NCI-H2196 (cell line): Measurements from ENCODE around the gene MAD1L1.

ENCODE experiments used
- DNase-seq: peaks from one replicate; lab custom pipeline; 2025; ENCODE audit not compliant: unreplicated experiment; lab: John Stamatoyannopoulos, UW

The MAD1L1 gene

GRCh38 chr7:2141651-2142050, 91.1 kb downstream of the MAD1L1 start:
- DNase-seq, result no peak

GRCh38 chr7:2141021-2141410, 91.7 kb downstream of the MAD1L1 start:
- DNase-seq, result no peak

- DNase-seq, result no peak
These were observed 92.3 kb downstream of the MAD1L1 start for GRCh38 chr7:2140216-2141020.

- DNase-seq, result no peak
These were observed 93.6 kb downstream of the MAD1L1 start for GRCh38 chr7:2139004-2139699.

- DNase-seq, result no peak
These were observed 94.5 kb downstream of the MAD1L1 start for GRCh38 chr7:2138146-2138765.

GRCh38 chr7:2134740-2135139, 98.0 kb downstream of the MAD1L1 start:
- no peak for DNase-seq

GRCh38 chr7:2132243-2132642, 100.5 kb downstream of the MAD1L1 start:
- no peak for DNase-seq

- DNase-seq, result no peak
These were observed 100.9 kb downstream of the MAD1L1 start for GRCh38 chr7:2131800-2132199.

GRCh38 chr7:2131341-2131740, 101.4 kb downstream of the MAD1L1 start:
- DNase-seq, result no peak

GRCh38 chr7:2130096-2130375, 102.7 kb downstream of the MAD1L1 start:
- no peak for DNase-seq

GRCh38 chr7:2129323-2130095, 103.2 kb downstream of the MAD1L1 start:
- peak; percentile 32 for DNase-seq

- DNase-seq, result no peak
These were observed 104.0 kb downstream of the MAD1L1 start for GRCh38 chr7:2128601-2129322.

- no peak for DNase-seq
These were observed 106.1 kb downstream of the MAD1L1 start for GRCh38 chr7:2126621-2127020.

- no peak for DNase-seq
These were observed 106.8 kb downstream of the MAD1L1 start for GRCh38 chr7:2125931-2126330.

- peak; percentile 28 for DNase-seq
These were observed 108.0 kb downstream of the MAD1L1 start for GRCh38 chr7:2124604-2125345.

GRCh38 chr7:2123916-2124315, 108.8 kb downstream of the MAD1L1 start:
- DNase-seq, result no peak

GRCh38 chr7:2123360-2123759, 109.4 kb downstream of the MAD1L1 start:
- DNase-seq, result peak; percentile 67

GRCh38 chr7:2122651-2123050, 110.1 kb downstream of the MAD1L1 start:
- no peak for DNase-seq

- DNase-seq, result peak; percentile 28
These were observed 111.6 kb downstream of the MAD1L1 start for GRCh38 chr7:2120841-2121830.
